GM18907 (cell line): ENCODE results near the gene ARHGEF38.
"Not testable (repeated sequence)": the region's sequence is repeated elsewhere in the genome, so short reads cannot be mapped to it uniquely, and the experiment has no call there.

Experiments used
- ATAC-seq: cut with Tn5 transposase; IDR thresholded peaks from one replicate; pipeline ENCODE4 v1.9.1; 2021; ENCODE audit warnings: mild to moderate bottlenecking, moderate library complexity; ENCODE audit not compliant: unreplicated experiment

ARHGEF38 gene

GRCh38 chr4:105708181-105709080 is 156.0 kb downstream of the ARHGEF38 start, which contains the start of the genes GSTCD and INTS12:
Gene GSTCD (plus strand): TSS chr4:105708784. CDS start chr4:105717614, 8,830 bp downstream.
Gene INTS12 (minus strand): TSS chr4:105708689. CDS start chr4:105700005, 8,684 bp downstream.
- peak; percentile 84 for ATAC-seq

DNA sequence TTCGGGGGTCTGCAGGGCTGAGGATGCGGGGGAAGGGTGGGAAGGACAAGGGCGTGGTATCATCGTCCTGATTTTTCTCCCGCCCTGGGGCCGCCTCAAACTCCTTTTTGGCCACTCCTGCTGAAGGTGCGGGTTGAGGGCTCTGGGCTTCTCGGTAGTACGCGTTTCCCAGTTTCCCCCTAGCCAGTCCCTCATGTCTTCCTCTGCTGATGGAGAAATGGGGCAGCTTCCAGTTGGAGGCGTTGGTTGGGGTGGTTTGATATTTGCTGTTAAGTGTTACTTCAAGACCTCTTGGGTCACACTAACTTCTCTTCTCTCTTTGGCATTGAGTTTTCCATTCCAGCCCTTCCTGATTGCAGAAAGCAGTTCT is 156.6 kb downstream of the ARHGEF38 start:
- ATAC-seq, result peak; percentile 42

GRCh38 chr4:105710012-105710600 is 157.7 kb downstream of the ARHGEF38 start:
- ATAC-seq, result no peak

DNA sequence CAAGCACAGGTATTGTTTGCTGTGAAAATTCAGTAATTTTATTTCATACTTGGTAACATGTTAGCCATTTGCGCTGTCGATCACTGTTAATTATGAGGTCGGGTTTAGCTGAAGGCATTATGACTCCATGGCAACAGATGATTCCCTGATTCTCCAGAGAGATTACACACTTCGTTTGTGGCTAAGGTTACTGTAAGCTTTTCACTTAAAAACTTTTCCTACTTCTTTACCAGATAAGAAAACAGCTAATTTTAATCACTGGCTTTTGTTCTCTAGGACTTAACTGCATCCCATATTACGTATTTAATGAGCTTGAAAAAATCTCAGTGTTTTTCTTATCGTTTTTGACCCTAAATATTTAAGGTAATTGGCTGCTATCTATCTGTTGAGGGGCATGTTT is 158.3 kb downstream of the ARHGEF38 start:
- ATAC-seq, result no peak

DNA sequence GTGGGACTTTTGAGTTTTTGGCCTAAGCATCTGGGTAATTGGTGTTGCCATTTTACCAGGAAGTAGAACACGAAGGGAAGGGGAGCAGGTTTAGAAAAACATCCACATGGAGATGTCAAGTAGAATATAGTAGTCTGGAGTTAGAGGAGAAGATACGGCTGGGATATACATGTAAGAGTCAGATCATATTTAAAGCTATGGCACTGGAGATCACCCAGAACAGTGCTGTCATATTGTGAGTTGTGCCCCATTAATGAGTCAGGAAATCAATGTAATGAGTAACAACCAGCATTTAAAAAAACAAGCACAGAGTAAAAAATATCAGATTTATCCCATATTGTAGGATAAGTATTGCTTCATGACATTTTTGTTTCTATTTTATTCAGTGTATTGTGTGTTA is 160.3 kb downstream of the ARHGEF38 start:
- no peak for ATAC-seq

- ATAC-seq, result peak; percentile 62
Observed at GRCh38 chr4:105714071-105714521, 161.7 kb downstream of the ARHGEF38 start.

- no peak for ATAC-seq
Observed at GRCh38 chr4:105714932-105715331, 162.5 kb downstream of the ARHGEF38 start.

DNA sequence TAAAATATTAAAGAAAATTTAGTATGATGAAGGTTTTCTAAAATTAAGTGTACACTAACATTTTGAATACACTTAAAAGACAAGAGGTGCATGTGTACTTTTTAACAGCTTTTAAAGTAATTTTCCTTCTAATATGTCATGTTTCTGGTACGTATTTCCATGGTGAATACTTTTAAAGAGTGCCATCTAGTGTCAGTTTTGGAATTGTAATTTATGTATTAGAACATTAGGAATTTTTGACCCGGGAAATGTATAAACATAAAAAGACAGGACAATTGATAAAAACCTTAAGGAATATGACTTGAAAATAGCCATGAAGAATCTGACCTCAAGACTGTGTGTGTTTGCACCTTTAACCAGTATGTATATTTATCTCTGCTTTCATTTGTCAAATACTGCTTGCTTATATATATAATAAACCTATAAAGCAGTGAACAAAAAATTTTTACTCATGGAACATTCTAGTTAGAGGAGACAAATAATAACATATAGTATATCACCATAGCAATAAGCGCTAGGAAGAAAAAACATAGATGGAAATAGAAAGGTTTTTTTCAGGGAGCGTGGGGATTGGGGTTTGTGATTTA is 163.4 kb downstream of the ARHGEF38 start:
- no peak for ATAC-seq

GRCh38 chr4:105719204-105719603 is 166.8 kb downstream of the ARHGEF38 start:
- no peak for ATAC-seq

DNA sequence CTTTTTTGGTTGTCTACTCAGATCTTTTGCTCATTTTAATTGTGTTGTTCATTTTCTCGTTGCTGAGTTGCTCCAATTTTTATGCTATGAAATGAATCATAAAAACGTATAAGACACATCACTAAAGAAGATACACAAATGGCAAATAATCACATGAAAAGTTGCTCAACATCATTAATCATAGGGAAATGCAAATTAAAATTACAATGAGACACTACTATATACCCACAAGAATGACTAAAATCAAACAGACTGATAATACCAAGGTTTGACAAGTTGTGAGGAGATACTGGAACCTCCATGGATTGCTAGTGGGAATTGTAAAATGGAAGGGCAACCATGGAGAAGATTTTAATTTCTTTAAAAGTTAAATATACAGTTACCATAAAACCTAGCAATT is 173.2 kb downstream of the ARHGEF38 start:
- ATAC-seq, result no peak

DNA sequence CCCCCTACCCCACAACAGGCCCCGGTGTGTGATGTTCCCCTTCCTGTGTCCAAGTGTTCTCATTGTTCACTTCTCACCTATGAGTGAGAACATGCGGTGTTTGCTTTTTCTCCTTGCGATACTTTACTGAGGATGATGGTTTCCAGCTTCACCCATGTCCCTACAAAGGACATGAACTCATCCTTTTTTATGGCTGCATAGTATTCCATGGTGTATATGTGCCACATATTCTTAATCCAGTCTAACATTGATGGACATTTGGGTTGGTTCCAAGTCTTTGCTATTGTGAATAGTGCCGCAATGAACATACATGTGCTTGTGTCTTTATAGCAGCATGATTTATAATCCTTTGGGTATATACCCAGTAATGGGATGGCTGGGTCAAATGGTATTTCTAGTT is 177.5 kb downstream of the ARHGEF38 start:
- ATAC-seq, result not testable (repeated sequence)
